PFSK-1 (cell line): ENCODE measurements around the gene BTN1A1.

Experiments
- FOXP2 ChIP-seq: optimal IDR thresholded peaks from 2 replicates; pipeline ENCODE3; 2011; ENCODE audit warnings: borderline replicate concordance, control low read depth, inconsistent platforms; ENCODE audit not compliant: insufficient read depth; ENCODE audit errors: extremely low read length, extremely low read depth
- POLR2AphosphoS5 ChIP-seq: IDR thresholded peaks from 2 replicates; pipeline ENCODE4 v1.6.1; 2012; ENCODE audit warnings: low read depth, mild to moderate bottlenecking, control low read depth, low read length, moderate library complexity
- REST ChIP-seq, 2 experiments: IDR thresholded peaks; 2 replicates each; pipeline versions ENCODE4 v1.6.1 to v1.8.0; 2011 to 2012; ENCODE audit warnings: low read depth in 2 of 2, low read length in 2 of 2, control low read depth in 1 of 2, inconsistent platforms in 1 of 2, mild to moderate bottlenecking in 1 of 2, moderate library complexity in 1 of 2; ENCODE audit not compliant: insufficient read depth in 1 of 2
- SIN3A ChIP-seq: IDR thresholded peaks from 2 replicates; pipeline ENCODE4 v1.6.1; 2012; ENCODE audit warnings: mild to moderate bottlenecking, low read length, moderate library complexity, borderline replicate concordance; ENCODE audit not compliant: insufficient read depth
- TAF1 ChIP-seq: IDR thresholded peaks from 2 replicates; pipeline ENCODE4 v1.6.1; 2012; ENCODE audit warnings: low read length, control low read depth, borderline replicate concordance; ENCODE audit not compliant: insufficient read depth

Gene BTN1A1

GRCh38 chr6:26476896-26477295 lies 23.2 kb upstream of the BTN1A1 start:
- TF ChIP-seq FOXP2 (no peak), SIN3A (no peak), POLR2AphosphoS5 (no peak), REST (IDR thresholded peaks at IDR 0.05; ENCODE audit: insufficient read depth in 1 of 2, low read depth in 2 of 2, low read length in 2 of 2) (no peak), TAF1 (no peak)

- TF ChIP-seq TAF1, result no peak
- TF ChIP-seq SIN3A, result no peak
- no peak for TF ChIP-seq POLR2AphosphoS5
- no peak for TF ChIP-seq REST (IDR thresholded peaks at IDR 0.05; ENCODE audit: insufficient read depth in 1 of 2, low read depth in 2 of 2, low read length in 2 of 2)
Measured at GRCh38 chr6:26477426-26477825, 22.7 kb upstream of the BTN1A1 start.

GRCh38 chr6:26478100-26478984 lies 21.8 kb upstream of the BTN1A1 start:
- TF ChIP-seq FOXP2, result no peak
- no peak for TF ChIP-seq POLR2AphosphoS5
- TF ChIP-seq TAF1, result no peak
- no peak for TF ChIP-seq REST (IDR thresholded peaks at IDR 0.05; ENCODE audit: insufficient read depth in 1 of 2, low read depth in 2 of 2, low read length in 2 of 2)
- TF ChIP-seq SIN3A, result no peak

GRCh38 chr6:26478985-26479278 lies 21.2 kb upstream of the BTN1A1 start:
- no peak for TF ChIP-seq SIN3A
- no peak for TF ChIP-seq POLR2AphosphoS5
- TF ChIP-seq FOXP2, result no peak
- no peak for TF ChIP-seq REST (IDR thresholded peaks at IDR 0.05; ENCODE audit: insufficient read depth in 1 of 2, low read depth in 2 of 2, low read length in 2 of 2)
- no peak for TF ChIP-seq TAF1

- TF ChIP-seq SIN3A, result no peak
- no peak for TF ChIP-seq REST (IDR thresholded peaks at IDR 0.05; ENCODE audit: insufficient read depth in 1 of 2, low read depth in 2 of 2, low read length in 2 of 2)
- TF ChIP-seq POLR2AphosphoS5, result no peak
- TF ChIP-seq FOXP2, result no peak
- TF ChIP-seq TAF1, result no peak
Measured at GRCh38 chr6:26482338-26482737, 17.8 kb upstream of the BTN1A1 start.
